HG02938 (cell line): ENCODE results near the gene PARD3.
A peak's percentile ranks its signal among the peaks of the same experiment; 100 is the strongest.

Experiments
- ATAC-seq: cut with Tn5 transposase; IDR thresholded peaks from one replicate; pipeline ENCODE4 v1.9.1; 2021; ENCODE audit warnings: mild to moderate bottlenecking, moderate library complexity; ENCODE audit not compliant: unreplicated experiment

The PARD3 gene

DNA sequence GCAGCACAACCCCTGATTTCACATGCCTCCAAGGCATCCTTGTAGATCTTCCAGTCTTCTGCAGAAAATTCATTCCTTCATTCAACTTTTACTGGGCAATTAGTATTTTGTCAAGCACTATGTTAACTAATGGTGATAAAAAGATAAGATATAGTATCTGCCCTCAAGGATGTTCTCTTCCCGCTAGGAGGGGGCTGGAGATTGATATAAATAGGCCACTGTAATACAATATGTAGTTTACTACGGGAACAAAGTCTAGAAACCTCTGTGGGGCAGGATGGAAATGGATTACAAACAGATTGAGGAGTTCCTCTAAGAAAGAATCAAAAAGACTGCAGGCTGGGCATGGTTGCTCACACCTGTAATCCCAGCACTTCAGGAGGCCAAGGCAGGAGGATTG lies 10.3 kb upstream of the PARD3 start:
- no peak for ATAC-seq

GRCh38 chr10:34824870-34825269 lies 9.8 kb upstream of the PARD3 start:
- ATAC-seq: no peak

DNA sequence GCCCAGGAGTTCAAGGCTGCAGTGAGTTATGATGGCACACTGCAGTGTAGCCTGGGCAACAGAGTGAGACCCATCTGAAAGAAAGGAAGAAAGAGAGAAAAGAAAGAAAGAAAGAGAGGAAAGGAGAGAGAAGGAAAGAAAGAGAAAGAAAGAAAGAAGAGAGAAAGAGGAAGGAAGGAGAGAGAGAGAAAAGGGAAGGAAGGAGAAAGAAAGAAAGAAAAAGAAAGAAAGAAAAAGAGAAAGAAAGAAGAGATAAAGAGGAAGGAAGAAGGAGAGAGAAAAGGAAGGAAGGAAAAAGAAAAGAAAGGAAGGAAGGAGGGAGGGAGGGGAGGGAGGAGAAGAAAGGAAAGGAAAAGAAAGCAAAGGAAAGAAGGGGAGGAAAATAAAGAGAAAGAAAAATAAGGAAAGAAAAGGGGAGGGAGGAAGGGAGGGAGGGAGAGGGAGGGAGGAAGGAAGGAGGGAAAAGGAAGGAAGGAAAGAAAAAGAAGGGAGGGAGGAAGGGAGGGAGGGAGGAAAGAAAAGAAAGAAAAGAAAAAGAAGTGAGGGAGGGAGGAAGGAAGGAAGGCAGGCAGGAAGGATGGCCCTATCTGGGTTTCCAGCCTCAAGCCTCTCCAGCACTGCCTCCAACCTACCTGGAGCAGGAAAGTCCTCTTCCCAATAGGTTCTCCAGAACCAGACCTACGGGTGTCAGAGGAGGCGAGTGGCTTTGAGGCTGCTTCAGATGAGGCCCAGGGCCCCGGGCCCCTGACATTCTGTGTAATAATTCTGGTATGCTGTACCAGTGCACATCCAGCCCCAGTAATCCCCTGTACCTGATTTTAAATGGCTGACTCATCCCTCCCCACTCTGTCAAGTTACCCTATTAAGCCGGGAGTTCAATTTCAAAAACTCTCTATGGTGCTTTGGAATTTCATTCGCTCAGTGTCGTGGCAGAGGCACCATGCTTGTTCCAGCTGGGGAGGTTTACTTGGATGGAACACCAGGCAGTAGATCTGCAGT lies 6.8 kb upstream of the PARD3 start:
- ATAC-seq: no peak

- ATAC-seq: no peak
Observed at GRCh38 chr10:34817586-34817985, 2.5 kb upstream of the PARD3 start.

DNA sequence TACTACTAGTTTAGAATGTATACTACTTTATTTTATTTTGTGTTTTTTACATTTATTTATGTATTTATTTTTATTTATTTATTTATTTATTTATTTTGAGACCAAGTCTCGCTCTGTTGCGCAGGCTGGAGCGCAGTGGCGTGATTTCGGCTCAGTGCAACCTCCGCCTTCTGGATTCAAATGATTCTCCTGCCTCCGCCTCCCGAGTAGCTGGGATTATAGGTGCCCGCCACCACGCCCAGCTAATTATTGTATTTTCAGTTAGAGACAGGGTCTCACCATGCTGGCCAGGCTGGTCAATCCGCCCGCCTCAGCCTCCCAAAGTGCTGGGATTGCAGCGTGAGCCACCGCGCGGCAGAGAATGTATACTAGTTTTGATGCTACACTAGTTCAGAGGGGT lies 2.0 kb upstream of the PARD3 start:
- no peak for ATAC-seq

DNA sequence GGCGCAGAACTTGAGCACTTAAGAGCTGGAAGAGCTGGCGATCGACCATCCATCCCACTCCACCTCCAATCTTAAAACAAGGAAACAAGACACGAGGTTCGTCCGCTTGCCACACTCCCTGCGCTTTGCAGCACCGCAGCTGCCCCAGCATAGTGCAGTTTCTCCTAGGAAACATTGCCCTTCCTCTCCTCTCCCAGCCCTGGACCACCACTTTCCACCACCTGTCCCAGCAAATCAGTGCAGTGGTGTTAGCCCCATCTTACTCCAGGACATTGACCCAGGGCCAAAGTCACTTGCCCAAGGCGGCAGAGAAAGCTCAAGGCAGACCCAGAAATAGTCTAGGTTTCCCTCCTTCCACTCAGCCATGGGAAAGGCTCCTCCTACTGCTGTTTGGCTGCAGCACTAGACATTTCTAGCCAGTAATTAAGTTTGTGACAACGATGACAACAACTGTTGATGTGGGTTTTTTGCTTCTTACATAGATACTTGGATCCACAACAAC lies 1.5 kb upstream of the PARD3 start:
- ATAC-seq: no peak

GRCh38 chr10:34816085-34816496 lies 995 bp upstream of the PARD3 start:
- no peak for ATAC-seq

DNA sequence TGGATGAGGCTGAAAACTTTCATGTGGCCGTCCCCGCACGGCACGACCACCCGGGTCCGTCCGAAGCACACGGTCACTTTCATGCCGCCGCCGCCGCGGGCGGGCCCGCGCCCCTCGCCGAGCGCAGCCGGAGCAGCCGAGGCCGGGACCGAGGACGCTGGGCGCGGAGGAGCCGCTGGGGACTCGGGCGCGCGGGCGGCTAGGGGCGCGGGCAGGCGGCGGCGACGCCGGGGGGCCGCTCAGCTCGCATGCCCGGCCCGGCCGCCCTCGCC lies 247 bp downstream of the PARD3 start:
- no peak for ATAC-seq

GRCh38 chr10:34814223-34814912 lies 728 bp downstream of the PARD3 start:
- peak; percentile 17 for ATAC-seq

DNA sequence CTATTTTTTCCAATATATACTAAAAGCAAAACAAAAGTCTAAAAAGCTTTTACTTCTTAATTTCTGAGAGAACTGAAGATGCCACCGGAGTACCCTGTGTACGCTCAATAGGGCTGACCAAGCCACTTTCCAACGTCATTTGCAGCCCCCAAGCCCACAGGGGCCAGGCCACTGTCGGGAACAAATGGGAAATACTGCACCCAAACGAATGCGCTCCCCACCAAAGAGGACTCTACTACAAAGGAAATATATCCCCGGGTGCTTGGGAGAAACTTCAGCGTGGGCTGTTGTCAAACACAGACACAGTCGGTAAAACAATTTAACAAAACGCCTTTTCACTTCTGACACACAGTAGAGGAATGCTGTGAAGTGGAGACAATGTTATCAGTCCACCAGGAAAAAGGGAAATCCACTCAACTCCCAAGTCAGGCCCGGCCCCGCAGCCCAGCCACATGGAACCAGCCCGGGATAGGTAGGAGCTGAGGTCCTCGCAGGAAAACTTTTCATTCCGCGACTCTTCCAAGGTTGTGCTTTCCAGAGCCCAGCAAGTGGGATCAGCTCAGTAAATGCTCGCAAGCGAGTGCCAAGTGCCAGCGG lies 1.4 kb downstream of the PARD3 start:
- no peak for ATAC-seq

DNA sequence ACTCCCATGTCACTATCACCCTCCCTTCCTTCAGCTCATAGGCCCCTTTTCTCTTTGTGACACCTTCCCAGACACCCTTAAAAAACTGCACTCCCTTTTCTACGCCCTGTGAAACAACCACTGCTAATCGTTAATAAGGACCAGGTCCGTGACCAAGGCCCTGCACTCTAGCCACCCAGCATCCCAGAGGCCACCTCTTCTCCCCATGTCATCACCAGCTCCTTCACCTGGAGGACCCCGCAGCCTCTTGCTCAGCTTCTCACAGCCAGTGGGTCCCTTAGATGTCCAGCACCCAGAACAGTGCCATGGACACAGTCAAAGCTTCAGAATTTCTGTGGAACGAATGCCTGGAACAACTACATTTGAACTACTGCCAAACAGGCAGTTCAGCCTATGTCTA lies 2.3 kb downstream of the PARD3 start:
- no peak for ATAC-seq

- ATAC-seq: no peak
Observed at GRCh38 chr10:34811968-34812514, 3.1 kb downstream of the PARD3 start.

DNA sequence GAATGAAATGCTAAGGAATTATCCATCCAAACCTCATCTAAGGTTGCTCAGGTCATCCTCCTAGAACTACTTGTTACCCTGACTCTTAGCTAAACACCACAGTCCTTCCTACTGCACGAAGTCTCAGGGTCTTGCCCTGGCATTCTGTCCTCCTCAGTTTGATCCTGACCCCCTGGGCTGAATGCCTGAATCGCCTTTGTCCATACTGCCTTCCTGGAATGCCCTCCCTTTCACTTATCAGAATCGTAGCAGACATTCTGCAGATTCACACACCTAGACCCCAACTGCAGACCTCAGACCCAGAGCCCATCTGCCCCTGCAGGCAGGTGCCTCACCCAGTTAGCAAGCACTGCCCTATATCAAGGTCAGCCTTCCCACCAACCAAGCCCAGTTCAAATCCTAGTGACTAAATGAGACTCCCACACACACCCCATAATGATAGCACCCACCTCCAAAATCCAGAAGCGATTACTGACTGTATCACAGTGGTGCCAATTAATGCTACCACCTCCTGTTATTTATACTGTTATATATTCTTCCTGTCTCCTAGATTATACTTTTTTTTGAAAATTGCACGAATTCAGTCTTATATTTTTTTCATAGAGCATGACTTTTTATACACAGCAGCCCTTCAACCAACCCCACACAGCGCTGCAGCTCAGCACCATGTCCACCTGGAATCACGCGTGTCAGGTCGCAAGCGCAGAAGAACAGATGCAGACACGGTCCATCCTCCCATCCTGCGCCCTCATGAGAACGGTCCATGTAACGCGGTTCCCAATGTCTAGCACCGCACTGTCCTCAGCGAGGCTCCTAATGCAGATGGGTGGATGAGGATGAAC lies 3.7 kb downstream of the PARD3 start:
- ATAC-seq: no peak

- no peak for ATAC-seq
Observed at GRCh38 chr10:34809796-34810195, 5.3 kb downstream of the PARD3 start.

- ATAC-seq: peak; percentile 61
Observed at GRCh38 chr10:34808801-34809745, 6.0 kb downstream of the PARD3 start.

DNA sequence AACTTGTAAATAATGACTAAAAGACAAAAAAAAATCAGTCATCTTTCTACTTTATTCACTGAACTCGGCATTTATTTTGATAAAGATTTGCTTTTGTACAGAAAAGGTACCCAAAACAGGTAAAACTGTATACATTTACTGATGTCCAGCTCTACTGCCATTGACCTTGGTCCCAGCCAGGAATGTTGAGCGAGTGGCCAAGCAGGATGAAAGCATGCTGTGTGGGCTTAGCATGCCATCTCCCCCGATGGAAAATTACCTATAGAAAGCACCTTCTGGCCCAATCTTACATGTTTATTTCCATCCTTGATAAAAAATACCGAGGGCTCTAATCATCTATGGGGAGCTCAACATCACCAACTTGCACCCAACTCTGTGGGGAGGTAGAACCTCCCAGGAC lies 6.8 kb downstream of the PARD3 start:
- no peak for ATAC-seq

DNA sequence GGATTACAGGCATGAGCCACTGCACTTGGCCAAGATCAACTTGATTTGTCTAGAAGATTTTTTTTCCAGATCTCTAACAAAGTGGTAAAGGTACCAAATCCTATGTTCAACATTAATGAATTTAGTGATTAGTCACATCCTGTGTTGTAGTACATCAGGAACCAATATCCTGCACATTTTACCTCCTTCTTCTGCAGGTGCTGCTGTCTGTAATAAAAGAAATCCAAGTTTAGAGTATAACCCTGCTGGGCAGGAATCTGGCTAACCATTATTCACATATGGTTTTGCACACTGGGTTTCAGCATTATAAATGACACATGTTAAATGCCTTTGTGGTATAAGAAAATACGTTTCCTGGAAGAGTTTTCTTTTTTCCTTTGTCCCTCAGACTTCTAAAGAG lies 10.8 kb downstream of the PARD3 start:
- no peak for ATAC-seq

DNA sequence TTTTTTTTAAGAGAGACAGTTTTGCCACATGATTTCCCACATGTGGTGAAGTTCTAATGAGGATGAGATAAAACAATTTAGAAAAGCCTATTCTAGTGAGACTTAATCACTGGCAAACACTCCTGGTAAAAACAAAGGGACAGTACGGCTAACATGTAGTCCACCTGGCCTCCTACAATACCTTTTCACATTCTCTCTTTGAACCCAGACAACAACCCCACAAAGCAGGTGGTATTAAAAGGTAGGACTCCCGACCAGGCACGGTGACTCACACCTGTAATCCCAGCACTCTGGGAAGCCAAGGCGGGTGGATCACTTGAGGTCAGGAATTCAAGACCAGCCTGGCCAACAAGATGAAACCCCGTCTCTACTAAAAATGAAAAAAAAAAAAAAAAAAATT lies 12.4 kb downstream of the PARD3 start:
- no peak for ATAC-seq

DNA sequence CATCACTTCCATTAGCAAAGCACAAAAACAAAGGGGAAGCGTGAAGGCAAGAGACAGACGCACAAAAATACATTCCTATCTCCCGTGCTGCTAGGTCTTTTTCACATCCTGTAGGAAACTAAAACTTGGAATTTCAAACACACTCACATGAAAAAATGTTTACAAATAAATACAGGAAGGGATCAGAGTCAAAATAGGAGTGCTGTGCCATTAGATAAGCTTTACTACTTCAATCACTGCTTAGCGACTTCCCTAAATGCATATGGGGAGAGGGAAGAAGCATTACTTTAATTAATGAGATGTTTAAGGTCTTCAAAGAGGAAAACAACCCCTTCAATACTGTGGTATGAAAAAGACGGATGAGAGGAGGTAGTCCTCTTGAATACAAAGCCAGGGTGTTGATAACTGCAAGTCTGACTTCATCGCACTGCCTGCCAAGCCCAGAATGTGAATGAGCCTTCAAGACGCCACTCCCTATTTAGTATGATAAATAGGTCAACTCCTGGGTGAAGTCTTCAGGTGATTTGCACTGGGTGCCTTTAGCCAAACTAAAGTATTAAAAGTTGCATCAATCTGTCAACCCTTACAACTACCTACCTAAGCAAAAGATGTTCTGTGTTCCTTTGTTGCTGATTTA lies 13.9 kb downstream of the PARD3 start:
- ATAC-seq: no peak
